ENCODE measurements around the gene NXPE4. TPM values are rescaled to one million over a fixed set of nuclear protein-coding genes. Genes with fewer than 3 reads are reported as not detected.

NXPE4 gene
- polyA plus RNA-seq, 3 donors: not detected

DNA sequence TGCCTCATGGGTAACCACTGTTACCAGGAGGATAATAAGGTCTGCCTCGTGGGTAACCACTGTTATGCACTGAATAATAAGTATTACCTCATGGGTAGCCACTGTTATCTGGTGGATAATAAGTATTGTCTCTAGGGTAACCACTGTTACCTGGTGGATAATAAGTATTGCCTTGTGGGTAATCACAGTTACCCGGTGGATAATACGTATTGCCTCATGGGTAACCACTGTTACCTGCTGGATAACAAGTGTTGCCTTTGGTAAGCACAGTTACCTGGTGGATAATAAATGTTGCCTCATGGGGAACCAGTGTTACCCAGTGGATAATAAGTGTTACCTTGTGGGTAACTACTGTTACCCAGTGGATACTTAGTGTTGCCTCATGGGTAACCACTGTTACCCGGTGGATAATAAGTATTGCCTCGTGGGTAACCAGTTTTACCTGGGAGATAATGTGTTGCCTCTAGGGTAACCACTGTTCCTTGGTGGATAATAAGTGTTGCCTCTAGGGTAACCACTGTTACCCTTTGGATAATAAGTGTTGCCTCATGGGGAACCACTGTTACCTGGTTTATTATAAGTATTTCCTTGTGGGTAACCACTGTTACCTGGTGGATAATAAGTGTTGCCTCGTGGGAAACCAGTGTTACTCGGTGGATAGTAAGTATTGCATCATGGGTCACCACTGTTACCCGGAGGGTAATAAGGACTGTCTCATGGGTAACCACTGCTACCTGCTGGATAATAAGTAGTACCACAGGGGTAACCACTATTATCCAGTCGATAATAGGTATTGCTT is 10.6 kb upstream of the NXPE4 start:
- Histone ChIP-seq H3K27ac (ENCODE audit: low read depth in 1 of 2, low read length in 2 of 2) (no peak overlapping the region), H4K20me1 (ENCODE audit: insufficient read depth, low read length) (no peaks in the 10 kb centered on the region), H3K4me2 (replicated peaks; ENCODE audit: extremely low read depth, low read length, poor library complexity, severe bottlenecking) (no peak overlapping the region), H3K4me1 (ENCODE audit: control insufficient read depth in 1 of 2, insufficient read depth in 2 of 2, low read length in 2 of 2) (no peaks in the 10 kb centered on the region), H3K27me3 (ENCODE audit: control insufficient read depth in 2 of 2, insufficient read depth in 2 of 2, low read length in 2 of 2) (no peaks in the 10 kb centered on the region), H3K9me3 (replicated peaks in 1 of 2; ENCODE audit: control insufficient read depth in 1 of 2, insufficient read depth in 1 of 2, low read length in 2 of 2) (peaks cover 0 to 72% of the 10 kb centered on the region in 2 donors), H3K79me2 (ENCODE audit: insufficient read depth, low read length) (no peaks in the 10 kb centered on the region), H2AFZ (ENCODE audit: insufficient read depth, low read depth, low read length, poor library complexity, severe bottlenecking) (no peak overlapping the region), H3K36me3 (replicated peaks in 1 of 2; ENCODE audit: control insufficient read depth in 1 of 2, insufficient read depth in 2 of 2, low read length in 2 of 2) (no peaks in the 10 kb centered on the region), H3K9ac (ENCODE audit: insufficient read depth, low read length, poor library complexity, severe bottlenecking) (no peak overlapping the region), H3K4me3 (replicated peaks in 1 of 3; ENCODE audit: low read depth in 2 of 3, low read length in 3 of 3) (no peak overlapping the region)
- TF ChIP-seq CTCF (IDR thresholded peaks at IDR 0.05): no peak
- H3K36me3 Mint-ChIP-seq: no peaks in the 10 kb centered on the region
- peaks cover 0 to 19% (median 8%) of the 10 kb centered on the region in 7 donors for H3K9me3 Mint-ChIP-seq
- no peak overlapping the region for H3K4me3 Mint-ChIP-seq
- H3K27me3 Mint-ChIP-seq (ENCODE audit: low read depth in 3 of 3): no peaks in the 10 kb centered on the region
- H3K27ac Mint-ChIP-seq: no peak overlapping the region
- no peak for DNase-seq
- 93% methylated on average over 9 of the region's 9 CpGs for WGBS (ENCODE audit: insufficient coverage)
- H3K4me1 Mint-ChIP-seq: no peaks in the 10 kb centered on the region
- intact Hi-C loops (cut with micrococcal nuclease): no loop called here

DNA sequence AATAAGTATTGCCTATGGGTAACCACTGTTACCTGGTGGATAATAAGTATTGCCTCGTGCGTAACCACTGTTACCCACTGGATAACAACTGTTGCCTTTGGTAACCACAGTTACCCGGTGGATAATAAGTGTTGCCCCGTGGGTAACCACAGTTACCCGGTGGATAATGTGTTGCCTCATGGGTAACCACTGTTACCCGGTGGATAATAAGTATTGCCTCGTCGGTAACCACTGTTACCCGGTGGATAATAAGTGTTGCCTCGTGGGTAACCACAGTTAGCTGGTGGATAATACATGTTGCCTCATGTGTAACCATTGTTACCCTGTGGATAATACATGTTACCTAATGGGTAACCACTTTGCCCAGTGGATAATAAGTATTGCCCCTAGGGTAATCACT is 9.8 kb upstream of the NXPE4 start:
- Histone ChIP-seq H3K4me2 (replicated peaks; ENCODE audit: extremely low read depth, low read length, poor library complexity, severe bottlenecking) (no peak overlapping the region), H3K36me3 (replicated peaks in 1 of 2; ENCODE audit: control insufficient read depth in 1 of 2, insufficient read depth in 2 of 2, low read length in 2 of 2) (no peaks in the 10 kb centered on the region), H3K27ac (ENCODE audit: low read depth in 1 of 2, low read length in 2 of 2) (no peak overlapping the region), H4K20me1 (ENCODE audit: insufficient read depth, low read length) (no peaks in the 10 kb centered on the region), H3K27me3 (ENCODE audit: control insufficient read depth in 2 of 2, insufficient read depth in 2 of 2, low read length in 2 of 2) (no peaks in the 10 kb centered on the region), H3K9me3 (replicated peaks in 1 of 2; ENCODE audit: control insufficient read depth in 1 of 2, insufficient read depth in 1 of 2, low read length in 2 of 2) (peaks cover 0 to 64% of the 10 kb centered on the region in 2 donors), H3K9ac (ENCODE audit: insufficient read depth, low read length, poor library complexity, severe bottlenecking) (no peak overlapping the region), H2AFZ (ENCODE audit: insufficient read depth, low read depth, low read length, poor library complexity, severe bottlenecking) (no peak overlapping the region), H3K4me3 (replicated peaks in 1 of 3; ENCODE audit: low read depth in 2 of 3, low read length in 3 of 3) (no peak overlapping the region), H3K79me2 (ENCODE audit: insufficient read depth, low read length) (no peaks in the 10 kb centered on the region), H3K4me1 (ENCODE audit: control insufficient read depth in 1 of 2, insufficient read depth in 2 of 2, low read length in 2 of 2) (no peaks in the 10 kb centered on the region)
- Mint-ChIP-seq H3K36me3 (no peaks in the 10 kb centered on the region), H3K4me3 (no peak overlapping the region), H3K27me3 (ENCODE audit: low read depth in 3 of 3) (no peaks in the 10 kb centered on the region), H3K27ac (no peak overlapping the region), H3K9me3 (peaks cover 0 to 16% (median 5%) of the 10 kb centered on the region in 7 donors), H3K4me1 (no peaks in the 10 kb centered on the region)
- 96% methylated on average over 7 of the region's 10 CpGs for WGBS (ENCODE audit: insufficient coverage)
- TF ChIP-seq CTCF (IDR thresholded peaks at IDR 0.05): no peak
- DNase-seq: no peak
- intact Hi-C loops (cut with micrococcal nuclease): no loop called here

Measured in CD14-positive monocyte (primary cell).